ENCODE measurements around the gene ITGA1.

Gene ITGA1

GRCh38 chr5:52894451-52894850 lies 106.7 kb downstream of the ITGA1 start:
- TF ChIP-seq CTCF (IDR thresholded peaks at IDR 0.05; ENCODE audit: low read depth, low read length, missing control alignments), result no peak
- DNase-seq (ENCODE audit: extremely low read depth, low read depth), result no peak
- H3K4me3 ChIP-seq (replicated peaks; ENCODE audit: low read depth, low read length), result no peak overlapping the region

DNA sequence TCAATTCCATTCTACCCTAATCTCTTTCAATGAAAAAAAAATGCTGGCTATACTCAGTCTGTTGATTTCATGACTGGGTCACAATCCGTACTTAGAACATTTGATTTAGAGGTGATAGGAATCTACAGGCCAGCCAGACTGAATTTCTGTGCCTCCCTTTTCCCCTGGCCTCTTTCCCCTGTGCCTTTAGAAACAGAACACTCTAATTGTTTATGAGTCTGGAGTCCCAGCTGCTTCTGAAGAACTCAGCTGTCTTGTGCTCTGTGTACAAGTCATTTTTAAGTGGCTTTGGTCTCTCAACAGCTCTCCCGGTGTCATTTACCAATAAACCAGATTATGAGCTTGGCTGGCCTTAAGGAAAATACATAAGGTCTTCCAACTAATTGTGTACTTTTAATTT lies 107.4 kb downstream of the ITGA1 start:
- TF ChIP-seq CTCF (IDR thresholded peaks at IDR 0.05; ENCODE audit: low read depth, low read length, missing control alignments), result no peak
- no peak for DNase-seq (ENCODE audit: extremely low read depth, low read depth)
- no peak overlapping the region for H3K4me3 ChIP-seq (replicated peaks; ENCODE audit: low read depth, low read length)

DNA sequence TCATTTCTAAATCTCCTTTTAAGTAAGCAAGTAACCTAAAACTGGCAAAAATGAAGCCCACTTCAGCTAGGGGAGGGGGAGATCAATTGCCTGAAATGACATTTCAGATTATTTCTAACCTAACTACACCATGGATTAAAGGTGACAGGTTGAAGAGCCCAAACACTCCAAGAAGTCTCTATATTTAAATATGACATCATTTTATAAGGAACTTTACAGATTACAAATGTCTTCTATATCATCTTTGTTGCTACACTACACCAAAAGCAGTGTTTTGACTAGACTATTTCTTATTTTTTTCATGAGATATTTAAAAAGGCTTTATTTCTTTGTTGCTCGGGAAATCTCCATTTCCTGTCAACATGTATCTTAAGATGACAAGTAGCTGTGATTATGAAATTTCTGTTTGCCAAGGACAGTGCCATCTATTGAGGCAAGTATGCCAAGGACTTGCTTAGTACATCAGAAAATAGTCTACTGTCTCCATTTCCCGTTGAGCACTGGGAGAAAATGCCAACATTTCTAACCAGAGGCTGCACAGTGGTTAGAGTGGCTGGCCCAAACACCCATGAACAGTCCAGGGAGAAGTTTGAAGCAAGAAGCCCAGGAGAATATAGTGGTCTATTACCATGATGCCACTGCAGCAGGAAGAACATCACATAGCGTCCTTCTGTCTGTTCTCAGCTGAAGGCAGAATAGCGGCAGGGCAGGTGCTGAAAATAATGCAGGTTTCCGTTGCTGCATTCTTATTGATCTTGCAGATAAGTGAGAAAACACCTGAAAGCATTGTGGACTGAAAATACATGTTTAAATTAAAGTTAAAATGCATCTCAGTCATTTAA lies 108.1 kb downstream of the ITGA1 start:
- DNase-seq (ENCODE audit: extremely low read depth, low read depth), result no peak
- TF ChIP-seq CTCF (IDR thresholded peaks at IDR 0.05; ENCODE audit: low read depth, low read length, missing control alignments), result no peak

GRCh38 chr5:52896534-52897237 lies 109.0 kb downstream of the ITGA1 start:
- H3K4me3 ChIP-seq (replicated peaks; ENCODE audit: low read depth, low read length), result no peak overlapping the region
- no peak for DNase-seq (ENCODE audit: extremely low read depth, low read depth)
- TF ChIP-seq CTCF (IDR thresholded peaks at IDR 0.05; ENCODE audit: low read depth, low read length, missing control alignments), result no peak

More for the DNA sequence above, 108.1 kb downstream of the ITGA1 start:
- no peak overlapping the region for H3K4me3 ChIP-seq (replicated peaks; ENCODE audit: low read depth, low read length)

GRCh38 chr5:52897238-52897614 lies 109.5 kb downstream of the ITGA1 start:
- H3K4me3 ChIP-seq (replicated peaks; ENCODE audit: low read depth, low read length), result no peak overlapping the region
- TF ChIP-seq CTCF (IDR thresholded peaks at IDR 0.05; ENCODE audit: low read depth, low read length, missing control alignments), result no peak
- DNase-seq (ENCODE audit: extremely low read depth, low read depth), result no peak

- H3K4me3 ChIP-seq (replicated peaks; ENCODE audit: low read depth, low read length), result no peak overlapping the region
- DNase-seq (ENCODE audit: extremely low read depth, low read depth), result no peak
- TF ChIP-seq CTCF (IDR thresholded peaks at IDR 0.05; ENCODE audit: low read depth, low read length, missing control alignments), result no peak
Measured at GRCh38 chr5:52898961-52899680, 111.4 kb downstream of the ITGA1 start.
